ENCODE results near the gene KRTAP11-1.

DNA sequence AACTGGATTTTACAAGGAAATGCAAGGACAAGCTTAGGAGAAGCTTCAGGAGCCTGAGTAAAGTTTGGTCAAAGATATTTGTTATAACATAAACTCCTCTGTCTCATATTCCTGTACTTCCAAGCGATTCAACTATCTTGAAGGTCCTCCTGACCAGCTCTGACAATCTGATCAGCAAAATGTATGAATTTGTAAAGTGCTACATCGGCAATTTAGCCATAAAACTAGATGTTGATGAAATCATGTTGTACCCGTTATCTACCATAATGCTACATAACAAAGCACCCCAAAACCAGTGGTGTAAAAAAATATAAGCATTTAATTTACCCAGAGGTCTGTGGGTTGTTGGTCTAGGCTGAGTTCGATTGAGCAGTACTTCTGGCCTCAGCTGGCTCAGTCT, 19.5 kb upstream of the KRTAP11-1 start:
- TF ChIP-seq, protein P1, sequence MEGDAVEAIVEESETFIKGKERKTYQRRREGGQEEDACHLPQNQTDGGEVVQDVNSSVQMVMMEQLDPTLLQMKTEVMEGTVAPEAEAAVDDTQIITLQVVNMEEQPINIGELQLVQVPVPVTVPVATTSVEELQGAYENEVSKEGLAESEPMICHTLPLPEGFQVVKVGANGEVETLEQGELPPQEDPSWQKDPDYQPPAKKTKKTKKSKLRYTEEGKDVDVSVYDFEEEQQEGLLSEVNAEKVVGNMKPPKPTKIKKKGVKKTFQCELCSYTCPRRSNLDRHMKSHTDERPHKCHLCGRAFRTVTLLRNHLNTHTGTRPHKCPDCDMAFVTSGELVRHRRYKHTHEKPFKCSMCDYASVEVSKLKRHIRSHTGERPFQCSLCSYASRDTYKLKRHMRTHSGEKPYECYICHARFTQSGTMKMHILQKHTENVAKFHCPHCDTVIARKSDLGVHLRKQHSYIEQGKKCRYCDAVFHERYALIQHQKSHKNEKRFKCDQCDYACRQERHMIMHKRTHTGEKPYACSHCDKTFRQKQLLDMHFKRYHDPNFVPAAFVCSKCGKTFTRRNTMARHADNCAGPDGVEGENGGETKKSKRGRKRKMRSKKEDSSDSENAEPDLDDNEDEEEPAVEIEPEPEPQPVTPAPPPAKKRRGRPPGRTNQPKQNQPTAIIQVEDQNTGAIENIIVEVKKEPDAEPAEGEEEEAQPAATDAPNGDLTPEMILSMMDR (IDR thresholded peaks at IDR 0.05), result no peak
- no peak for TF ChIP-seq POLR2A (IDR thresholded peaks at IDR 0.05)
